ENCODE data around the gene CTNNA2.

DNA sequence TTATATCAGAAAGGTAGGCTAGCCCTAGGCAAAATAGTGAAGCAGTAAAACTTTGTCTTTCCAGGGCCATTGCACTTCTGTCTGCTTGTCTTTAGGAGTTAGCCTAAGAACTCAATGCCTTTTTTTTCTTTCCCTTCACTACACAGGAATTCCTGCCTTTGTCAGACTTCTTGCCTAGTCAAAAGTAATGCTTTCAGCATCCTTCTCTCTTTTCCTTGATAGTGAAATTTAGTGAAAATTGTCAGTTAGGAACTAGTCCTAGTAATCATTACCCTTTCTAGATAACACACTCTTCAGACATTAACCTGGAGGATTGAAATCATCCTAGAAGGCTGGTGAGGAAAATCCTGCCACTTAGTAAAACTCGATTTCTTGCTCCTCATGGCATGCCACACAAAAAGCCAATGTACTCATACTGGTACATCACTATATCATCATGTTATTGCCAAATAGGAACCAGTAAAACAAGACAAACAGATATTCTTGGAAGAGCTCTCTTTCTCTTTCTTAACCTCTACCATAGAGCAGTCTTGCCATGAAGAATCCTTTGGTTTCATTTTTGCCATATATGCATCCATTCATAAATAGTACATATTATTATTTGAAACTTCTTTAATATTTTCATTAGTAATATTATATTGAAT lies 320.5 kb downstream of the CTNNA2 start:
- TF ChIP-seq CTCF (IDR thresholded peaks at IDR 0.05) (no peak), REST (IDR thresholded peaks at IDR 0.05; ENCODE audit: insufficient read depth in 1 of 2, low read depth in 2 of 2, low read length in 1 of 2) (no peak), SIN3A (IDR thresholded peaks at IDR 0.05; ENCODE audit: borderline replicate concordance, insufficient read depth, low read depth, low read length) (no peak), POLR2AphosphoS5 (IDR thresholded peaks at IDR 0.05; ENCODE audit: low read depth, low read length) (no peak), TCF7L2 (IDR thresholded peaks at IDR 0.05; ENCODE audit: low read depth, low read length) (no peak)

All from Panc1 (cell line).